Adrenal gland (tissue), 12 donors: ENCODE data around the gene FAM124B. TPM values are rescaled to one million over a fixed set of nuclear protein-coding genes. Genes with fewer than 3 reads are reported as not detected.
"Not testable (repeated sequence)": the region's sequence is repeated elsewhere in the genome, so short reads cannot be mapped to it uniquely, and the experiment has no call there.

Experiments used
- DNase-seq, 7 donors: peaks; one replicate each; pipeline ENCODE4 v3.0.0-alpha.2; 2019 to 2020
- H3K27ac ChIP-seq, 5 donors: fragments of 200-600 bp; sonication (generic) in 4 of 5; 1 replicate in 3 of 5; 2 replicates in 2 of 5; pipeline versions ENCODE4 v1.5.1 to v1.8.0; 2016 to 2020; ENCODE audit warnings: mild to moderate bottlenecking in 1 of 5
- H3K27me3 ChIP-seq: fragments of 200-600 bp; 2 replicates; pipeline ENCODE4 v1.8.0; 2021
- H3K36me3 ChIP-seq, 2 donors: fragments of 200-600 bp; replicated peaks in 1 of 2; 1 replicate in 1 of 2; 2 replicates in 1 of 2; pipeline versions ENCODE4 v1.5.1 to v1.8.0; 2018 to 2022
- H3K4me1 ChIP-seq, 2 donors: fragments of 200-600 bp; replicated peaks in 1 of 2; 1 replicate in 1 of 2; 2 replicates in 1 of 2; pipeline versions ENCODE4 v1.5.1 to v1.8.0; 2018 to 2021
- H3K4me3 ChIP-seq, 4 donors: fragments of 200-600 bp; sonication (generic) in 3 of 4; one replicate each; pipeline ENCODE4 v1.5.1; 2016 to 2018
- H3K9me3 ChIP-seq, 3 donors: fragments of 200-600 bp; sonication (generic) in 1 of 3; replicated peaks in 1 of 3; 1 replicate in 2 of 3; 2 replicates in 1 of 3; pipeline versions ENCODE4 v1.5.1 to v1.8.0; 2016 to 2021
- CTCF ChIP-seq, 6 experiments: fragments of 450-650 bp in 4 of 6; fragments of 200-600 bp in 2 of 6; sonication (generic) in 1 of 6; IDR thresholded peaks; 1 replicate in 5 of 6; 2 replicates in 1 of 6; pipeline versions ENCODE4 v1.5.1 to v1.8.0; 2016 to 2021; ENCODE audit warnings: antibody characterized with exemption in 6 of 6, mild to moderate bottlenecking in 2 of 6, moderate library complexity in 1 of 6
- POLR2A ChIP-seq, 2 donors: fragments of 450-650 bp; IDR thresholded peaks; one replicate each; pipeline ENCODE4 v1.6.1; 2017; ENCODE audit warnings: antibody characterized with exemption in 2 of 2, mild to moderate bottlenecking in 2 of 2, moderate library complexity in 1 of 2
- WGBS, 4 donors: extraction: QIAGEN DNeasy Blood & Tissue Kit in 2 of 4; methylation state at CpG; one replicate each; pipeline versions ENCODE4 v1.1.5 to v1.1.7; 2013 to 2017; 5-methylcytosine and 5-hydroxymethylcytosine counted together
- intact Hi-C, 2 donors: fragments of 100-400 bp; cut with DNase I; formaldehyde crosslinking; loops; one replicate each; pipeline versions ENCODE4 v1.14.1 to v1.15.0; 2022 to 2023
- polyA plus RNA-seq, 3 donors: library from polyadenylated mRNA; stranded (reverse); fragments of 200-250 nt in 2 of 3; fragments of 350-450 nt in 1 of 3; fragmentation: Illumina TruSeq in 1 of 3; extraction: RNeasy Lipid Tissue Mini Kit (QIAGEN cat#74804) in 1 of 3; gene quantifications; one replicate each; pipeline ENCODE4 v1.2.3, GENCODE V29; 2013 to 2014
- total RNA-seq, 9 donors: library from RNA; depleted of rRNA in 4 of 9; stranded (reverse); fragments of >200 nt in 4 of 9; fragments of 120-200 nt in 1 of 9; fragmentation: NEBNext Ultra II Directional in 1 of 9; extraction: Animal tissue kit (Norgen Biotek cat#: 25700) in 1 of 9; gene quantifications; one replicate each; pipeline versions ENCODE4 v1.1.0 to v1.2.4, GENCODE V29; 2013 to 2023
- donor health status: healthy with polysubstance abuse.
- donor health status: Bipolar disorder and iron deficiency.
- donor health status: DM: yes; HTN: yes; CAD: no.
- donor health status: DM: no; HTN: no; CAD: no.
- donor health status: DM: no; HTN: no; CAD: no.
- donor health status: DM: yes; HTN: yes; CAD: no.

FAM124B gene
- total and polyA plus RNA-seq, 12 donors = 0.16 to 1.1 (median 0.54) TPM; not detected in 2

GRCh38 chr2:224389317-224389716 lies 12.6 kb downstream of the FAM124B start:
- intact Hi-C loops = no loop called here
- WGBS, 4 donors = 77 to 81% (median 80%) methylated on average over 5 of the region's 5 CpGs
- DNase-seq = no peak
- Histone ChIP-seq H3K4me3 (no peak overlapping the region), H3K27ac (no peak overlapping the region), H3K27me3 (no peaks in the 10 kb centered on the region), H3K4me1 (no peaks in the 10 kb centered on the region), H3K36me3 (no peaks in the 10 kb centered on the region), H3K9me3 (no peaks in the 10 kb centered on the region)
- TF ChIP-seq POLR2A (IDR thresholded peaks at IDR 0.05) = no peak
- TF ChIP-seq CTCF (IDR thresholded peaks at IDR 0.05) = no peak

GRCh38 chr2:224386876-224387275 lies 15.0 kb downstream of the FAM124B start:
- WGBS, 4 donors = 76 to 85% (median 78%) methylated on average over 2 of the region's 2 CpGs
- H3K4me1 ChIP-seq = no peaks in the 10 kb centered on the region
- H3K9me3 ChIP-seq = no peaks in the 10 kb centered on the region
- H3K36me3 ChIP-seq = no peaks in the 10 kb centered on the region
- TF ChIP-seq POLR2A (IDR thresholded peaks at IDR 0.05) (no peak), CTCF (IDR thresholded peaks at IDR 0.05) (no peak)
- intact Hi-C loops = no loop called here
- no peak overlapping the region for H3K27ac ChIP-seq
- no peak overlapping the region for H3K4me3 ChIP-seq
- H3K27me3 ChIP-seq = no peaks in the 10 kb centered on the region
- DNase-seq = no peak

DNA sequence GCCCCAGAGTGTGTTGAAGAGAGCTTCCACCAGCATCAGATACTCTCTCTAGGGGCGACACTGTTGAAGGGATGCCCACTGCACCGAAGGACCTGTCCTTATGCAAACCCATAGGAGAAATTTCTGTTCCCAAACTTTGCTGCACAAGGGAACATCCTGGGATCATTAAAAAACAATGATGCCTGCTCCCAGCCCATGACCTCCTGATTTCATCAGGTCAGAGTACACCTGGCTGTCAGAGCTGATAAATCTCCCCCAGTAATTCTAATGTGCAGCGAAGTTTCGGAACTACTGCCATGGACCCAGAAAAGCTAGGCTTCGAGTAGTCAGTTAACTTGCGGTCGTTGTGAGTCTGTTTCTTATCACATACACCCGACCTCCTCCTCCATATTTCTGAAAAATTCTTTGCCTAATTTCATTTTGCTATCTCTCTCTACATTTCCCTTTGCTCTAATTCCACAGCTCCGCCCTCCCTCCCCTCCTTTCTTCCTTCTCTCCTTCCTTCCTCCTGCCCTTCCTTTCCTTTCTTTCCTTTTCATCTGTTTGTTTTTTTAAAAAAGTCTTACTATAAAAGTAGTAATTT lies 18.8 kb downstream of the FAM124B start:
- no peak overlapping the region for H3K4me3 ChIP-seq

DNA sequence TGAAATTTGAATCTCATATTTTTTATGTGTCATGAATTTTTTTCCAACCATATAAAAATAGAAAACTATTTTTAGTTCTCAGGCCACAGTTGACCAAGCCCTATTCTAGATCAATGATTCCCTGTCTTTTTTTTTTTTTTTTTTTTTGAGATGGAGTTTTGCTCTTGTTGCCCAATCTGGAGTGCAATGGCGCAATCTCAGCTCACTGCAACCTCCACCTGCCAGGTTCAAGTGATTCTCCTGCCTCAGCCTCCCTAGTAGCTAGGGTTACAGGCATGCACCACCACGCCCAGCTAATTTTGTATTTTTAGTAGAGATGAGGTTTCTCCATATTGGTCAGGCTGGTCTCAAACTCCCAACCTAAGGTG lies 19.6 kb downstream of the FAM124B start:
- H3K4me1 ChIP-seq, H3K36me3 ChIP-seq, intact Hi-C loops, H3K4me3 ChIP-seq, DNase-seq, H3K27ac ChIP-seq, H3K27me3 ChIP-seq, H3K9me3 ChIP-seq: not testable (repeated sequence)
- WGBS, 4 donors = 87 to 100% (median 93%) methylated on average over 2 of the region's 2 CpGs

More for the DNA sequence above, 18.8 kb downstream of the FAM124B start:
- TF ChIP-seq POLR2A (IDR thresholded peaks at IDR 0.05) (no peak), CTCF (IDR thresholded peaks at IDR 0.05) (no peak)
- Histone ChIP-seq H3K36me3 (no peaks in the 10 kb centered on the region), H3K27ac (no peak overlapping the region), H3K4me1 (no peaks in the 10 kb centered on the region), H3K9me3 (no peaks in the 10 kb centered on the region), H3K27me3 (no peaks in the 10 kb centered on the region)
- intact Hi-C loops = no loop called here
- no peak for DNase-seq
- 85 to 93% (median 91%) methylated on average over 9 of the region's 9 CpGs for WGBS, 4 donors

- WGBS, 4 donors = 73 to 77% (median 74%) methylated on average over 6 of the region's 6 CpGs
- no peaks in the 10 kb centered on the region for H3K4me1 ChIP-seq
These were observed 20.2 kb downstream of the FAM124B start for GRCh38 chr2:224381521-224382279.

More at GRCh38 chr2:224381521-224382279, 20.2 kb downstream of the FAM124B start:
- intact Hi-C loops = no loop called here
- Histone ChIP-seq H3K36me3 (no peaks in the 10 kb centered on the region), H3K27me3 (no peaks in the 10 kb centered on the region), H3K4me3 (no peak overlapping the region), H3K9me3 (no peaks in the 10 kb centered on the region), H3K27ac (no peak overlapping the region)
- TF ChIP-seq POLR2A (IDR thresholded peaks at IDR 0.05) (no peak), CTCF (IDR thresholded peaks at IDR 0.05) (no peak)
- DNase-seq = no peak
